ENCODE data around the gene GATB.
A peak's percentile ranks its signal among the peaks of the same experiment; 100 is the strongest.

Gene GATB

GRCh38 chr4:151804821-151805220 lies 44.0 kb upstream of the GATB start:
- no peak overlapping the region for H2AFZ ChIP-seq (ENCODE audit: low read depth, low read length)
- no peaks in the 10 kb centered on the region for H3K27me3 ChIP-seq (ENCODE audit: low read depth, low read length)
- no peak overlapping the region for H3K9ac ChIP-seq (ENCODE audit: low read length)
- no peak overlapping the region for H3K4me3 ChIP-seq (ENCODE audit: low read length)
- no peaks in the 10 kb centered on the region for H3K9me3 ChIP-seq (ENCODE audit: insufficient read depth, low read length)
- no peaks in the 10 kb centered on the region for H4K20me1 ChIP-seq (ENCODE audit: insufficient read depth, low read length)
- H3K79me2 ChIP-seq (ENCODE audit: low read length) = no peaks in the 10 kb centered on the region
- H3K4me1 ChIP-seq (ENCODE audit: low read length) = peaks cover 6% of the 10 kb centered on the region
- no peaks in the 10 kb centered on the region for H3K36me3 ChIP-seq (replicated peaks; ENCODE audit: low read depth, low read length)
- TF ChIP-seq, protein P1, sequence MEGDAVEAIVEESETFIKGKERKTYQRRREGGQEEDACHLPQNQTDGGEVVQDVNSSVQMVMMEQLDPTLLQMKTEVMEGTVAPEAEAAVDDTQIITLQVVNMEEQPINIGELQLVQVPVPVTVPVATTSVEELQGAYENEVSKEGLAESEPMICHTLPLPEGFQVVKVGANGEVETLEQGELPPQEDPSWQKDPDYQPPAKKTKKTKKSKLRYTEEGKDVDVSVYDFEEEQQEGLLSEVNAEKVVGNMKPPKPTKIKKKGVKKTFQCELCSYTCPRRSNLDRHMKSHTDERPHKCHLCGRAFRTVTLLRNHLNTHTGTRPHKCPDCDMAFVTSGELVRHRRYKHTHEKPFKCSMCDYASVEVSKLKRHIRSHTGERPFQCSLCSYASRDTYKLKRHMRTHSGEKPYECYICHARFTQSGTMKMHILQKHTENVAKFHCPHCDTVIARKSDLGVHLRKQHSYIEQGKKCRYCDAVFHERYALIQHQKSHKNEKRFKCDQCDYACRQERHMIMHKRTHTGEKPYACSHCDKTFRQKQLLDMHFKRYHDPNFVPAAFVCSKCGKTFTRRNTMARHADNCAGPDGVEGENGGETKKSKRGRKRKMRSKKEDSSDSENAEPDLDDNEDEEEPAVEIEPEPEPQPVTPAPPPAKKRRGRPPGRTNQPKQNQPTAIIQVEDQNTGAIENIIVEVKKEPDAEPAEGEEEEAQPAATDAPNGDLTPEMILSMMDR (IDR thresholded peaks at IDR 0.05; ENCODE audit: low read depth, low read length) = no peak
- no peak for TF ChIP-seq EZH2phosphoT487 (IDR thresholded peaks at IDR 0.05; ENCODE audit: low read depth)
- no peak overlapping the region for H3K4me2 ChIP-seq (ENCODE audit: low read length)
- H3K27ac ChIP-seq (ENCODE audit: low read length) = no peak overlapping the region

GRCh38 chr4:151804086-151804630 lies 43.4 kb upstream of the GATB start:
- Histone ChIP-seq H3K9me3 (ENCODE audit: insufficient read depth, low read length) (no peaks in the 10 kb centered on the region), H2AFZ (ENCODE audit: low read depth, low read length) (no peak overlapping the region), H4K20me1 (ENCODE audit: insufficient read depth, low read length) (no peaks in the 10 kb centered on the region), H3K4me2 (ENCODE audit: low read length) (no peak overlapping the region), H3K9ac (ENCODE audit: low read length) (no peak overlapping the region), H3K27me3 (ENCODE audit: low read depth, low read length) (no peaks in the 10 kb centered on the region), H3K27ac (ENCODE audit: low read length) (no peak overlapping the region), H3K4me3 (ENCODE audit: low read length) (no peak overlapping the region), H3K4me1 (ENCODE audit: low read length) (peaks cover 12% of the 10 kb centered on the region), H3K79me2 (ENCODE audit: low read length) (no peaks in the 10 kb centered on the region), H3K36me3 (replicated peaks; ENCODE audit: low read depth, low read length) (no peaks in the 10 kb centered on the region)
- no peak for TF ChIP-seq EZH2phosphoT487 (IDR thresholded peaks at IDR 0.05; ENCODE audit: low read depth)
- TF ChIP-seq, protein P1 (IDR thresholded peaks at IDR 0.05; ENCODE audit: low read depth, low read length) = no peak

DNA sequence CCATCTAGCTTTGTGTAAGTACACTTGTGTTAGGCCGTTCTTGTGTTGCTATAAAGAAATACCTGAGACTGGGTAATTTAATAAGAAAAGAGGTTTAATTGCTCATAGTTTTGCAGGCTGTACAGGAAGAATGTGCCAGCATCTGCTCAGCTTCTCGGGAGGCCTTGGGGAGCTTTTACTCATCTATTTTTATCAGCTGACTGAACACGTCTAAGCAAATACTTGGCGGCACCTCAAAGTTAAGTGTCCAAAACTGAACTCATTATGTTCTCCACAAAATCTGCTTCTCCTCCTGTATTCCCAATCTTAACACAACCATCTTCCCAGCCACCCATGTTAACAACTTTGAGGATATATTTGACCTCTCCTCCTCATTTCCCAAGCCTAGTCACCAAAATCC lies 42.4 kb upstream of the GATB start:
- Histone ChIP-seq H3K27me3 (ENCODE audit: low read depth, low read length) (no peaks in the 10 kb centered on the region), H3K4me2 (ENCODE audit: low read length) (no peak overlapping the region), H3K4me3 (ENCODE audit: low read length) (no peak overlapping the region), H3K9ac (ENCODE audit: low read length) (no peak overlapping the region), H3K36me3 (replicated peaks; ENCODE audit: low read depth, low read length) (no peaks in the 10 kb centered on the region), H2AFZ (ENCODE audit: low read depth, low read length) (no peak overlapping the region), H3K79me2 (ENCODE audit: low read length) (no peaks in the 10 kb centered on the region), H3K4me1 (ENCODE audit: low read length) (peaks cover 22% of the 10 kb centered on the region), H3K9me3 (ENCODE audit: insufficient read depth, low read length) (no peaks in the 10 kb centered on the region), H4K20me1 (ENCODE audit: insufficient read depth, low read length) (no peaks in the 10 kb centered on the region), H3K27ac (ENCODE audit: low read length) (no peak overlapping the region)
- no peak for TF ChIP-seq EZH2phosphoT487 (IDR thresholded peaks at IDR 0.05; ENCODE audit: low read depth)
- TF ChIP-seq, protein P1 (IDR thresholded peaks at IDR 0.05; ENCODE audit: low read depth, low read length) = no peak

DNA sequence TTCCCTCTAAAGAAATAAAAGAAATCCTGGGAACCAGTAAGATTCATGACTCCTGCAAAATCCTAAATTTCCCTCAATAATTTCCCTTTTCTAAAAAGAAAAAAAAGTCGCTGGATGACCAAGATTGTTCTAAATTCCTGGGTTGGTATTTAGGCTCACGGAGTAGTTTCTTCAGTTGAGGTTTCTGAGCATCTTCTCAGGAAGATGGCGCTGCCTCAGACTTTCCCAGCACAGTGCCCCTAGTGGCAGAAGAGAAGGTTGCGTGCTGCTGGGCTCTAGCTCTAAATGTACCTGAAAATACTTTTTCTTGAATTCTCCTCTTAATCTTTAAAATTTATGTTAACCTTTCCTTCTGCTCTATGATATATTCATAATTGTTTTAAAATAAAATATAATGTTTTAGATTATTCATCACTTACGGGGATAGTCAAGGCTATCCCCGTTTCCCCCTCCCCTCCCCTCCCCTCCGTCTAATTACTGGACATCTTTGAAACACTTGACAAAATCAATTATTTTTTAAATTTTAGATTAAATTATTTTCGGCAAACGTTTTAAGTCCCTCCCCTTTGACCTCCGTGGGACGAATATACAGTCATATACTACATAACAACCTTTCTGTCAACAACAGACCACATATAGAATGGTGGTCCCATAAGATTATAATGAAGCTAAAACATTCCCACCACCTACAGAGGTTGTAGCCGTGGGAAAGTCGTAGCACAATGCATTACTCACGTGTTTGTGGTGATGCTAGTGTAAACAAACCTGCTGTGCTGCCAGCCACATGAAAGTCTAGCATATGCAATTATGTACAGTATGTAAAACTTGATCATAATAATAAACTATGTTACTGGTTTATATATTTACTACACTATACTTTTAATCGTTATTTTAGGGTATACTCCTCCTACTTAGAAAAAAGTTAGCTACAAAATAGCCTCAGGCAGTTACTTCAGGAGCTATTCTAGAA lies 41.0 kb upstream of the GATB start:
- peak overlapping the region; percentile 44 for H2AFZ ChIP-seq (ENCODE audit: low read depth, low read length)
- H4K20me1 ChIP-seq (ENCODE audit: insufficient read depth, low read length) = no peaks in the 10 kb centered on the region
- no peak for TF ChIP-seq EZH2phosphoT487 (IDR thresholded peaks at IDR 0.05; ENCODE audit: low read depth)
- TF ChIP-seq, protein P1 (IDR thresholded peaks at IDR 0.05; ENCODE audit: low read depth, low read length) = peak; percentile 97

More for the DNA sequence above, 41.0 kb upstream of the GATB start:
- no peak overlapping the region for H3K9ac ChIP-seq (ENCODE audit: low read length)
- no peaks in the 10 kb centered on the region for H3K27me3 ChIP-seq (ENCODE audit: low read depth, low read length)
- H3K9me3 ChIP-seq (ENCODE audit: insufficient read depth, low read length) = no peaks in the 10 kb centered on the region
- no peak overlapping the region for H3K27ac ChIP-seq (ENCODE audit: low read length)
- no peaks in the 10 kb centered on the region for H3K36me3 ChIP-seq (replicated peaks; ENCODE audit: low read depth, low read length)
- no peaks in the 10 kb centered on the region for H3K79me2 ChIP-seq (ENCODE audit: low read length)
- peaks cover 25% of the 10 kb centered on the region for H3K4me1 ChIP-seq (ENCODE audit: low read length)
- H3K4me2 ChIP-seq (ENCODE audit: low read length) = peak overlapping the region; percentile 13
- no peak overlapping the region for H3K4me3 ChIP-seq (ENCODE audit: low read length)
